ENCODE data around the gene IGF2BP2. TPM values are rescaled to one million over a fixed set of nuclear protein-coding genes. Genes with fewer than 3 reads are reported as not detected.

The IGF2BP2 gene
- total and polyA plus RNA-seq, 2 of the 13 experiments (the other 11 are each of a cell fraction or from before 2014, with no cell fraction given): 6.5 to 46.0 TPM

GRCh38 chr3:185637388-185637787 lies 187.5 kb downstream of the IGF2BP2 start (continued):
- no peak for TF ChIP-seq USF2 (IDR thresholded peaks at IDR 0.05; ENCODE audit: low read depth, low read length)
- no peak for TF ChIP-seq USF2 (CRISPR knock-in tag; IDR thresholded peaks at IDR 0.05; ENCODE audit: borderline replicate concordance)
- TF ChIP-seq ZFYVE20 (CRISPR knock-in tag; IDR thresholded peaks at IDR 0.05; ENCODE audit: borderline replicate concordance, low read depth): no peak
- TF ChIP-seq FLYWCH1 (CRISPR knock-in tag; IDR thresholded peaks at IDR 0.05): no peak

GRCh38 chr3:185632996-185633395 lies 191.8 kb downstream of the IGF2BP2 start:
- ChIA-PET POLR2A (no interaction called here), CTCF (ENCODE audit: low intra/inter-chr PET ratio, low total read pairs) (no interaction called here)
- 97% methylated on average over 4 of the region's 4 CpGs for WGBS (ENCODE audit: low lambda C conversion rate)
- DNase-seq (ENCODE audit: low spot score) (no peak), FAIRE-seq (no peak), ATAC-seq (no peak)
- H2AFZ ChIP-seq (ENCODE audit: low read length): no peak overlapping the region
- H3K4me2 ChIP-seq (ENCODE audit: low read depth, low read length): no peak overlapping the region
- H3K4me3 ChIP-seq (replicated peaks in 1 of 3; ENCODE audit: insufficient read depth in 1 of 3, low read depth in 2 of 3, low read length in 3 of 3): no peak overlapping the region
- no TSS peak for BruUV-seq (replicated peaks)
- intact Hi-C loops (cut with micrococcal nuclease; ENCODE audit: unreplicated experiment): no loop called here
- no peak overlapping the region for H3K27ac ChIP-seq (ENCODE audit: extremely low read length, insufficient read depth, low read length)
- no peak for TF ChIP-seq TFE3 (CRISPR knock-in tag; IDR thresholded peaks at IDR 0.05)
- TF ChIP-seq NFKB2 (CRISPR knock-in tag; IDR thresholded peaks at IDR 0.05; ENCODE audit: borderline replicate concordance): no peak
- TF ChIP-seq PBX3 (CRISPR knock-in tag; IDR thresholded peaks at IDR 0.05; ENCODE audit: borderline replicate concordance): no peak
- no peak for TF ChIP-seq ZNF484 (CRISPR knock-in tag; IDR thresholded peaks at IDR 0.05; ENCODE audit: borderline replicate concordance, low read depth)
- TF ChIP-seq ZNF691 (CRISPR knock-in tag; IDR thresholded peaks at IDR 0.05; ENCODE audit: borderline replicate concordance, low read depth): no peak
- no peak for TF ChIP-seq NR2F1 (CRISPR knock-in tag; IDR thresholded peaks at IDR 0.05)
- TF ChIP-seq NFYB (CRISPR knock-in tag; IDR thresholded peaks at IDR 0.05): no peak
- TF ChIP-seq GPN1 (CRISPR knock-in tag; IDR thresholded peaks at IDR 0.05; ENCODE audit: borderline replicate concordance): no peak
- TF ChIP-seq KDM5A (IDR thresholded peaks at IDR 0.05; ENCODE audit: borderline replicate concordance, low read length): no peak
- H3K4me1 ChIP-seq (ENCODE audit: insufficient read depth, low read length): no peaks in the 10 kb centered on the region
- no peaks in the 10 kb centered on the region for H3K9me3 ChIP-seq (ENCODE audit: low read length)
- no peaks in the 10 kb centered on the region for H4K20me1 ChIP-seq (ENCODE audit: insufficient read depth, low read length)
- in situ Hi-C loops (cut with HindIII; ENCODE audit: extremely low pct_ligation_motif_present, low pct_unique_long_range_greater_than_20kb): no loop called here
- no peaks in the 10 kb centered on the region for H3K79me2 ChIP-seq (ENCODE audit: insufficient read depth, low read length)
- H3K9ac ChIP-seq (ENCODE audit: insufficient read depth, low read depth, low read length): no peak overlapping the region
- H3K27me3 ChIP-seq (ENCODE audit: control insufficient read depth in 1 of 2, insufficient read depth in 2 of 2, low read length in 2 of 2): no peaks in the 10 kb centered on the region; a peak in 1 of 5 replicates
- peaks cover 2 to 10% of the 10 kb centered on the region in 2 experiments; a peak in 2 of 5 replicates for H3K36me3 ChIP-seq (replicated peaks in 1 of 2; ENCODE audit: control insufficient read depth in 1 of 2, insufficient read depth in 2 of 2, low read length in 2 of 2)
